Panc1 (cell line): ENCODE data around the gene ADAM22. TPM values are rescaled to one million over a fixed set of nuclear protein-coding genes. Genes with fewer than 3 reads are reported as not detected.

Source experiments
- ATAC-seq: fragments of 200-7000 bp; cut with Tn5 transposase; 2 replicates; pipeline ENCODE4 v1.9.1; 2020; ENCODE audit warnings: mild to moderate bottlenecking, moderate library complexity
- BruUV-seq: library from RNA; stranded (reverse); fragments of 400-500 nt; replicated peaks from 2 replicates; lab custom pipeline; 2021; lab: Mats Ljungman, UMichigan
- CTCF ChIA-PET: fragments of 300-600 bp; sonication (Branson Sonifier 250); formaldehyde crosslinking; loops from one replicate; lab custom pipeline; 2022; ENCODE audit warnings: antibody characterized with exemption; lab: Charles Lee
- POLR2A ChIA-PET: fragments of 300-600 bp; sonication (Branson Sonifier 250); formaldehyde crosslinking; loops from one replicate; lab custom pipeline; 2022; ENCODE audit warnings: antibody characterized with exemption; lab: Charles Lee
- DNase-seq: peaks from one replicate; pipeline ENCODE4 v3.0.0-alpha.2; 2010; ENCODE audit warnings: low read depth, low spot score
- H3K27ac ChIP-seq: 2 replicates; pipeline ENCODE4 v1.5.1; 2011; ENCODE audit warnings: mild to moderate bottlenecking, low read length, inconsistent platforms
- H3K27me3 ChIP-seq: fragments of 200-500 bp; sonication (Bioruptor generic); 2 replicates; pipeline ENCODE4 v1.6.0; 2014; ENCODE audit warnings: low read length, inconsistent platforms; ENCODE audit not compliant: control insufficient read depth, insufficient read depth
- H3K36me3 ChIP-seq: fragments of 200-500 bp; sonication (Bioruptor generic); 2 replicates; pipeline ENCODE4 v1.5.1; 2014; ENCODE audit warnings: inconsistent platforms, mild to moderate bottlenecking, low read length, moderate library complexity; ENCODE audit not compliant: control insufficient read depth, insufficient read depth
- H3K4me1 ChIP-seq: 2 replicates; pipeline ENCODE4 v1.5.1; 2011; ENCODE audit warnings: inconsistent platforms, mild to moderate bottlenecking, low read length, moderate library complexity; ENCODE audit not compliant: control insufficient read depth, insufficient read depth
- H3K4me3 ChIP-seq, 2 experiments: 2 replicates each; pipeline ENCODE4 v1.5.1; 2011 to 2012; ENCODE audit warnings: low read depth in 2 of 2, low read length in 2 of 2, mild to moderate bottlenecking in 2 of 2, inconsistent platforms in 1 of 2, moderate library complexity in 1 of 2
- H3K9me3 ChIP-seq: fragments of 200-500 bp; sonication (Bioruptor generic); 2 replicates; pipeline ENCODE4 v1.5.1; 2014; ENCODE audit warnings: low read depth, mild to moderate bottlenecking, inconsistent platforms, low read length, moderate library complexity; ENCODE audit not compliant: control insufficient read depth, insufficient read depth
- CTCF ChIP-seq: fragments of 450-650 bp; IDR thresholded peaks from 2 replicates; pipeline ENCODE4 v1.5.1; 2017; ENCODE audit warnings: mild to moderate bottlenecking
- POLR2AphosphoS5 ChIP-seq: IDR thresholded peaks from 2 replicates; pipeline ENCODE4 v1.6.1; 2012; ENCODE audit warnings: mild to moderate bottlenecking, low read depth, low read length, moderate library complexity
- REST ChIP-seq, 2 experiments: IDR thresholded peaks; 2 replicates each; pipeline ENCODE4 v1.6.1; 2011 to 2012; ENCODE audit warnings: low read depth in 2 of 2, control low read depth in 1 of 2, low read length in 1 of 2, mild to moderate bottlenecking in 1 of 2, moderate library complexity in 1 of 2; ENCODE audit not compliant: insufficient read depth in 1 of 2
- SIN3A ChIP-seq: IDR thresholded peaks from 2 replicates; pipeline ENCODE4 v1.6.1; 2012; ENCODE audit warnings: low read depth, mild to moderate bottlenecking, low read length, moderate library complexity, borderline replicate concordance; ENCODE audit not compliant: insufficient read depth
- TCF7L2 ChIP-seq: IDR thresholded peaks from 2 replicates; pipeline ENCODE4 v1.6.1; 2011; ENCODE audit warnings: mild to moderate bottlenecking, low read depth, low read length, inconsistent platforms
- in situ Hi-C: cut with HindIII; loops from 2 replicates; pipeline ENCODE4 v1.10.0; 2016; ENCODE audit warnings: low sequenced_read_pairs, low pct_unique_long_range_greater_than_20kb
- intact Hi-C: fragments of 100-400 bp; cut with micrococcal nuclease; formaldehyde crosslinking; loops from one replicate; pipeline ENCODE4 v1.10.0; 2022; ENCODE audit not compliant: unreplicated experiment
- total RNA-seq: library from RNA; stranded (reverse); gene quantifications from one replicate; pipeline ENCODE4 v1.2.1, GENCODE V29; 2021; ENCODE audit not compliant: unreplicated experiment

The ADAM22 gene
- total RNA-seq, 1 experiment from 2014 or later: 4.2 TPM

- Histone ChIP-seq H3K36me3 (no peaks in the 10 kb centered on the region), H3K27me3 (no peaks in the 10 kb centered on the region), H3K9me3 (no peaks in the 10 kb centered on the region), H3K27ac (no peak overlapping the region), H3K4me1 (no peaks in the 10 kb centered on the region), H3K4me3 (no peak overlapping the region)
- TF ChIP-seq TCF7L2 (no peak), REST (IDR thresholded peaks at IDR 0.05; ENCODE audit: insufficient read depth in 1 of 2, low read depth in 2 of 2, low read length in 1 of 2) (no peak), CTCF (no peak), POLR2AphosphoS5 (no peak), SIN3A (no peak)
- ATAC-seq (no peak), DNase-seq (no peak)
- no TSS peak for BruUV-seq
- intact Hi-C loops: loop anchor here (10.0 kb wide), 1 partner anchor 191 kb away; no protein-coding TSS in a partner anchor
- in situ Hi-C loops: no loop called here
- ChIA-PET CTCF (no interaction called here), POLR2A (no interaction called here)
Observed at GRCh38 chr7:88115816-88116215, 181.8 kb downstream of the ADAM22 start.

- intact Hi-C loops: loop anchor here (10.0 kb wide), 1 partner anchor 192 kb away; no protein-coding TSS in a partner anchor
- H3K4me1 ChIP-seq: no peaks in the 10 kb centered on the region
- DNase-seq: no peak
- no TSS peak for BruUV-seq
- H3K9me3 ChIP-seq: no peaks in the 10 kb centered on the region
- H3K27ac ChIP-seq: no peak overlapping the region
- no peaks in the 10 kb centered on the region for H3K36me3 ChIP-seq
- no peak overlapping the region for H3K4me3 ChIP-seq
- no peaks in the 10 kb centered on the region for H3K27me3 ChIP-seq
- no peak for ATAC-seq
- ChIA-PET POLR2A (no interaction called here), CTCF (no interaction called here)
- in situ Hi-C loops: no loop called here
- no peak for TF ChIP-seq REST (IDR thresholded peaks at IDR 0.05; ENCODE audit: insufficient read depth in 1 of 2, low read depth in 2 of 2, low read length in 1 of 2)
- no peak for TF ChIP-seq CTCF
- no peak for TF ChIP-seq TCF7L2
- no peak for TF ChIP-seq SIN3A
- TF ChIP-seq POLR2AphosphoS5: no peak
Observed at GRCh38 chr7:88116235-88116795, 182.3 kb downstream of the ADAM22 start.
